Central memory CD8-positive, alpha-beta T cell (primary cell): Measurements from ENCODE around the gene FGF23.

Source experiments
- ATAC-seq: fragments of 150-1000 bp; cut with Tn5 transposase; replicated peaks from 2 replicates; pipeline ENCODE4 v1.10.0; 2022; ENCODE audit warnings: mild to moderate bottlenecking, moderate FRiP score, moderate number of reproducible peaks; ENCODE audit not compliant: poor library complexity, severe bottlenecking; ENCODE audit errors: extremely low read depth
- DNase-seq, 2 donors: peaks; one replicate each; pipeline ENCODE4 v3.0.0; 2021; ENCODE audit warnings: low spot score in 2 of 2
- H3K27ac Mint-ChIP-seq: one replicate; pipeline ENCODE4 v1.8.0; 2022; ENCODE audit warnings: low read depth, mild to moderate bottlenecking, moderate library complexity, mixed read lengths
- H3K27me3 Mint-ChIP-seq: one replicate; pipeline ENCODE4 v1.8.0; 2022; ENCODE audit warnings: mixed read lengths
- H3K36me3 Mint-ChIP-seq: one replicate; pipeline ENCODE4 v1.8.0; 2022; ENCODE audit warnings: mild to moderate bottlenecking, moderate library complexity, mixed read lengths; ENCODE audit not compliant: insufficient read depth
- H3K4me1 Mint-ChIP-seq: one replicate; pipeline ENCODE4 v1.8.0; 2022; ENCODE audit warnings: mixed read lengths
- H3K4me3 Mint-ChIP-seq: one replicate; pipeline ENCODE4 v1.8.0; 2022; ENCODE audit warnings: mild to moderate bottlenecking, moderate library complexity, mixed read lengths
- H3K9me3 Mint-ChIP-seq: one replicate; pipeline ENCODE4 v1.8.0; 2022; ENCODE audit warnings: mixed read lengths

The FGF23 gene

DNA sequence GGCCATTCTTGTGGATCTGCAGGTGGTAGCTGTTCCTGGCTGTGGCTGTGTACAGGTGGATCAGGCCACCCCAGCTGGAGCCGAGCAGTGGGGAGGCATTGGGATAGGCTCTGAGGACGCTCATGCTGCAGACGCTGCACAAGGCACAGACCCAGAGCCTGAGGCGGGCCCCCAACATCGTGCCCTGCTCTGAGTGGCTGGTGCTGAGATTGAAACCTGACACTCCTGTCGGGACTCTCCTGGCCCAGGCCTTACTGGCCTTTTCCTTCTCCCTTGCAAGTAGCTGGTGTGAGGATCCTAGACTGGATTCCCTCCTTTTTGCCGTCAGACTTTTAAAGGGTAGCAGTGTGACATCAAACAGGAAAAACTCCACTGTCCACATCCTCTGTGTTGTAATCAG lies at the start of gene FGF23:
Gene FGF23 (minus strand): TSS at position 308 of the 400 bp plus-strand sequence. CDS start 130 bp downstream, at position 178.
- ATAC-seq (no peak), DNase-seq (no peak)
- Mint-ChIP-seq H3K9me3 (no peaks in the 10 kb centered on the region), H3K27me3 (peaks cover 75% of the 10 kb centered on the region), H3K27ac (no peak within 1 kb of the TSS), H3K4me1 (no peaks in the 10 kb centered on the region), H3K36me3 (no peaks in the 10 kb centered on the region), H3K4me3 (no peak within 1 kb of the TSS)

GRCh38 chr12:4424422-4424821 lies 44.9 kb upstream of the FGF23 start:
- ATAC-seq: no peak
- DNase-seq: no peak
- Mint-ChIP-seq H3K27ac (no peak overlapping the region), H3K36me3 (no peaks in the 10 kb centered on the region), H3K4me3 (no peak overlapping the region), H3K4me1 (no peaks in the 10 kb centered on the region), H3K9me3 (no peaks in the 10 kb centered on the region), H3K27me3 (peaks cover 18% of the 10 kb centered on the region)

DNA sequence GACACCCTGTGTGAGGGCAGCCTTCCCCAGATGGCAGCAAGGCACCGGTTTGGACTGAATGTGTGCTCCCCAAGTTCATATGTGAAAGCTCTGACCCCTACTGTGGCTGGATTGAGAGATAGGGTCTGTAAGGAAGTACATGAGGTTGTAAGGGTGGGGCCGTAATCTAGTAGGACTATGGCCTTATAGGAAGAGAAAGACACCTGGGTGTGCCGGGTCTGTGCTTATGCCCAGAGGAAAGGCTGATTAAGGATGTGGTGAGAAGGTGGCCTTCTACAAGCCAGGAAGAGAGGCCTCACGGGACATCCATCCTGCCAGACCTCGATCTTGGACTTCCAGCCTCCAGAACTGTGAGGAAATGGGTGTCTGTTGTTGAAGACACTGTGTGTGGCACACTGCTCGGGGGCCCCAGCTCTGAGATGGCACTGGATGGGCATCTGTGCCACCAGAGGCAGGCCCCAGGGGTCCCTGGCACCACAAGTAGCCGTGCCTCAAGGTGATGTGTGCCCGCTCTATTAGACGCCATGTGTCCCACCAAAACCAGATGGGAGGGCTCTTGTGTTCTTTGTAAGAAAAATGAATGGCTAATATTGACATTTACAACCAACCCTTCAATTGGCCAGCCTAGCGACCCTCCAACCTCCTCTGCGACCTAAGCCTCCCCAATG lies 44.1 kb upstream of the FGF23 start:
- ATAC-seq: no peak
- Mint-ChIP-seq H3K4me3 (no peak overlapping the region), H3K36me3 (no peaks in the 10 kb centered on the region), H3K27ac (no peak overlapping the region), H3K4me1 (no peaks in the 10 kb centered on the region), H3K27me3 (peaks cover 18% of the 10 kb centered on the region), H3K9me3 (no peaks in the 10 kb centered on the region)
- no peak for DNase-seq

DNA sequence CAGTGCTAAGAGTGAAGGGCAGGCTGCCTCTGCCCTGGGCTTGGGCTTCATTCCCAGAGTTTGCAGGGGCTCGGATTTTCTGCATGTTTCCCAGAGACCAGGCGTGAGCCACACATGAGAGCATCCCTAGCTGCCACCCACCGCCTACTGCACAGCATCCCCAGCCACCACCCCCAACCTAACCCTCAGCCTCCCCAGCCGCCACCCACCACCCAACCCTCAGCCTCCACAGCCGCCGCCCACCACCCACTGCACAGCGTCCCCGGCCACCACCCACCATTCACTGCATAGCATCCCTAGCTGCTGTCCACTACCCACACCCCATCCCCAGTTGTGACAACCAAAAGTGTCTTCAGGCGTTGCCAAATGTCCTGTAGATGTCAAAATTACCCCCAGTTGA lies 43.5 kb upstream of the FGF23 start:
- H3K4me3 Mint-ChIP-seq: no peak overlapping the region
- H3K36me3 Mint-ChIP-seq: no peaks in the 10 kb centered on the region
- DNase-seq (no peak), ATAC-seq (no peak)
- no peak overlapping the region for H3K27ac Mint-ChIP-seq
- H3K27me3 Mint-ChIP-seq: peaks cover 15% of the 10 kb centered on the region
- no peaks in the 10 kb centered on the region for H3K9me3 Mint-ChIP-seq
- H3K4me1 Mint-ChIP-seq: no peaks in the 10 kb centered on the region

- ATAC-seq: no peak
- Mint-ChIP-seq H3K27ac (no peak overlapping the region), H3K36me3 (no peaks in the 10 kb centered on the region), H3K4me1 (no peaks in the 10 kb centered on the region), H3K27me3 (peaks cover 28% of the 10 kb centered on the region), H3K9me3 (no peaks in the 10 kb centered on the region), H3K4me3 (no peak overlapping the region)
- DNase-seq: no peak
Observed at GRCh38 chr12:4421590-4422031, 42.1 kb upstream of the FGF23 start.

GRCh38 chr12:4420138-4420670 lies 40.7 kb upstream of the FGF23 start:
- Mint-ChIP-seq H3K4me1 (no peaks in the 10 kb centered on the region), H3K27ac (no peak overlapping the region), H3K9me3 (no peaks in the 10 kb centered on the region), H3K36me3 (no peaks in the 10 kb centered on the region), H3K27me3 (peaks cover 42% of the 10 kb centered on the region), H3K4me3 (no peak overlapping the region)
- DNase-seq (no peak), ATAC-seq (no peak)

- H3K4me3 Mint-ChIP-seq: no peak overlapping the region
- no peaks in the 10 kb centered on the region for H3K36me3 Mint-ChIP-seq
- no peak overlapping the region for H3K27ac Mint-ChIP-seq
- ATAC-seq: no peak
- no peak for DNase-seq
- no peaks in the 10 kb centered on the region for H3K4me1 Mint-ChIP-seq
- H3K9me3 Mint-ChIP-seq: no peaks in the 10 kb centered on the region
- H3K27me3 Mint-ChIP-seq: peaks cover 55% of the 10 kb centered on the region
Observed at GRCh38 chr12:4418913-4419312, 39.4 kb upstream of the FGF23 start.

- no peaks in the 10 kb centered on the region for H3K36me3 Mint-ChIP-seq
- no peak for DNase-seq
- peaks cover 64% of the 10 kb centered on the region for H3K27me3 Mint-ChIP-seq
- H3K4me1 Mint-ChIP-seq: no peaks in the 10 kb centered on the region
- no peak overlapping the region for H3K4me3 Mint-ChIP-seq
- H3K27ac Mint-ChIP-seq: no peak overlapping the region
- H3K9me3 Mint-ChIP-seq: no peaks in the 10 kb centered on the region
- ATAC-seq: no peak
Observed at GRCh38 chr12:4417936-4418335, 38.4 kb upstream of the FGF23 start.

DNA sequence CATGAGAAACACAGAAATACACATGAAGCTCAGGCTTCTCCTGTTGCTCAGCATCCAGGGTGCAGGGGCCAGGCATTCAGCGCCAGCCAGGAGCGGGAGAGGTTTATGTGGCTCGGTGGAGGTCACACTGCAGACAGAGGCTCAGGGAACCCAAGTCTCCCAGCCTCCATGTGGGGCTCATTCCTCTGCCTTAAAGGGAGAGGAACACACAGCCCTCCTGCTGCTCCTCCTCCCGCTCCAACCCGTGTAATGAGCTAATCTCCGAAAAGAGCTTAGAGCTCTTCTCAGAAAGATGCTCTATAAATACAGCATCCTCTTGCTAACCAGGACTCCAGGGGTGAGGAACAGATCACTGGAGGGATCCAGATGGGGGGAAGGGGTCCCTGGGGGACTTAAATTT lies 37.9 kb upstream of the FGF23 start:
- Mint-ChIP-seq H3K4me1 (no peaks in the 10 kb centered on the region), H3K27ac (no peak overlapping the region), H3K9me3 (no peaks in the 10 kb centered on the region), H3K36me3 (no peaks in the 10 kb centered on the region), H3K27me3 (peaks cover 65% of the 10 kb centered on the region), H3K4me3 (no peak overlapping the region)
- DNase-seq (no peak), ATAC-seq (no peak)

GRCh38 chr12:4416276-4416675 lies 36.8 kb upstream of the FGF23 start:
- H3K27me3 Mint-ChIP-seq: peaks cover 77% of the 10 kb centered on the region
- no peaks in the 10 kb centered on the region for H3K36me3 Mint-ChIP-seq
- H3K4me3 Mint-ChIP-seq: no peak overlapping the region
- H3K4me1 Mint-ChIP-seq: no peaks in the 10 kb centered on the region
- DNase-seq (no peak), ATAC-seq (no peak)
- no peaks in the 10 kb centered on the region for H3K9me3 Mint-ChIP-seq
- H3K27ac Mint-ChIP-seq: no peak overlapping the region

- no peaks in the 10 kb centered on the region for H3K4me1 Mint-ChIP-seq
- H3K27me3 Mint-ChIP-seq: peaks cover 68% of the 10 kb centered on the region
- ATAC-seq (no peak), DNase-seq (no peak)
- H3K36me3 Mint-ChIP-seq: no peaks in the 10 kb centered on the region
- H3K9me3 Mint-ChIP-seq: no peaks in the 10 kb centered on the region
- no peak overlapping the region for H3K4me3 Mint-ChIP-seq
- no peak overlapping the region for H3K27ac Mint-ChIP-seq
Observed at GRCh38 chr12:4412465-4412864, 33.0 kb upstream of the FGF23 start.

GRCh38 chr12:4412056-4412455 lies 32.5 kb upstream of the FGF23 start:
- H3K9me3 Mint-ChIP-seq: no peaks in the 10 kb centered on the region
- H3K4me3 Mint-ChIP-seq: no peak overlapping the region
- H3K27ac Mint-ChIP-seq: no peak overlapping the region
- H3K36me3 Mint-ChIP-seq: no peaks in the 10 kb centered on the region
- ATAC-seq (no peak), DNase-seq (no peak)
- H3K27me3 Mint-ChIP-seq: peaks cover 64% of the 10 kb centered on the region
- no peaks in the 10 kb centered on the region for H3K4me1 Mint-ChIP-seq

DNA sequence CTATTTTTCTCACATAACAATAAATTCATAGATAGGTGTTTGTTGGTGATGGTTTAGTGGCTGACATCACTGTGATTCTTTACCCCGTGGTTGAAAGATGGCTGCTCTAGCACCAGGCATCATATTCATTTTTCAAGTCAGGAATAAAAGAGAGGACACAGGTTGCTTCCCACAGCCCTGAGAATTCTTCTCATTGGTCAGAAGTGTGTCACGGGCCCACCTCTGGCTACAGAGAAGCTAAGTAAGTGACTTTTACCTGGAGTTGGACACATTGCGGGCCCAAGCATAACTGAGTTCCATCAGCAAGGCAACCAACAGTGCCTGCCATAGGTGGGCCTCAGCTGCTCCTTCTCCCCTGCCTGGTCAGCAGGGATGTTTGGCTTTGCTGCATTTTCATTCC lies 27.6 kb upstream of the FGF23 start:
- no peak for DNase-seq
- ATAC-seq: no peak
- Mint-ChIP-seq H3K4me3 (no peak overlapping the region), H3K36me3 (no peaks in the 10 kb centered on the region), H3K27ac (no peak overlapping the region), H3K4me1 (no peaks in the 10 kb centered on the region), H3K9me3 (no peaks in the 10 kb centered on the region), H3K27me3 (peaks cover 38% of the 10 kb centered on the region)
